ENCODE data around the gene DPP10.

DNA sequence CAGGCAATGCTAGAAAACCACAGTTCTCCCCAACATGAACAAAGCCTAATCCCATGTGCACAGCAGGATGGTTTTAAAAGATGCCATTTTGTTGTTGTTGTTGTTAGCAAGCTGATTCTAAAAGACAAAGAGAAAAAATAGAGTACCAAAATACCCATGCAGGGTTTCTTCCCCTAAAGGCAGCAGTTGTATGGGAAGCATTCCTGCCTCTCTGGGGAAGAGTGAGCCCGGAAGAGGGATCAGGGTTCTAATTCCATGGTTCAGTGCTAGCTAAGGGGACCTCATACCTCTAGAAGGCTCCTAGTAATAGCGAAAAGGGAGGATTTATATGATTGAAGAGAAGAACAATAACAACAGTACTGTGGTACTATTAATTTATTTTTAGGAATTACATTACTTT is 327.6 kb downstream of the DPP10 start:
- no peak for TF ChIP-seq CEBPB (IDR thresholded peaks at IDR 0.05; ENCODE audit: borderline replicate concordance, low read depth, low read length)
- TF ChIP-seq, protein P1, sequence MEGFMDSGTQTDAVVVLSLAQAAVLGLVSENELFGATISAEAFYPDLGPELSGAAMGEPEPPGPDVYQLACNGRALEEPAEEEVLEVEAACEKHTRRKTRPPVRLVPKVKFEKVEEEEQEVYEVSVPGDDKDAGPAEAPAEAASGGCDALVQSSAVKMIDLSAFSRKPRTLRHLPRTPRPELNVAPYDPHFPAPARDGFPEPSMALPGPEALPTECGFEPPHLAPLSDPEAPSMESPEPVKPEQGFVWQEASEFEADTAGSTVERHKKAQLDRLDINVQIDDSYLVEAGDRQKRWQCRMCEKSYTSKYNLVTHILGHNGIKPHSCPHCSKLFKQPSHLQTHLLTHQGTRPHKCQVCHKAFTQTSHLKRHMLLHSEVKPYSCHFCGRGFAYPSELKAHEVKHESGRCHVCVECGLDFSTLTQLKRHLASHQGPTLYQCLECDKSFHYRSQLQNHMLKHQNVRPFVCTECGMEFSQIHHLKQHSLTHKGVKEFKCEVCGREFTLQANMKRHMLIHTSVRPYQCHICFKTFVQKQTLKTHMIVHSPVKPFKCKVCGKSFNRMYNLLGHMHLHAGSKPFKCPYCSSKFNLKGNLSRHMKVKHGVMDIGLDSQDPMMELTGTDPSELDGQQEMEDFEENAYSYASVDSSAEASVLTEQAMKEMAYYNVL (CRISPR knock-in tag; IDR thresholded peaks at IDR 0.05; ENCODE audit: borderline replicate concordance), result no peak
- no peak for TF ChIP-seq ZBTB7A (CRISPR knock-in tag; IDR thresholded peaks at IDR 0.05)
- TF ChIP-seq NR2F6 (IDR thresholded peaks at IDR 0.05), result no peak
- no peak for TF ChIP-seq NR2F6 (CRISPR knock-in tag; IDR thresholded peaks at IDR 0.05)
- no peak for TF ChIP-seq CREB1 (IDR thresholded peaks at IDR 0.05)
- no peak for TF ChIP-seq CREB1 (CRISPR knock-in tag; IDR thresholded peaks at IDR 0.05)
- TF ChIP-seq ZSCAN25 (CRISPR knock-in tag; IDR thresholded peaks at IDR 0.05), result no peak
- TF ChIP-seq ZNF335 (CRISPR knock-in tag; IDR thresholded peaks at IDR 0.05), result no peak
- TF ChIP-seq HNF4G (IDR thresholded peaks at IDR 0.05; ENCODE audit: borderline replicate concordance, low read depth, low read length), result no peak
- TF ChIP-seq HNF4G (CRISPR knock-in tag; IDR thresholded peaks at IDR 0.05; ENCODE audit: borderline replicate concordance, low read depth), result no peak
- no peak for TF ChIP-seq RXRA (CRISPR knock-in tag; IDR thresholded peaks at IDR 0.05)

All from HepG2 (cell line).